GM19452 (cell line): ENCODE measurements around the gene TTL.
A peak's percentile ranks its signal among the peaks of the same experiment; 100 is the strongest.

ENCODE experiments used
- ATAC-seq: cut with Tn5 transposase; IDR thresholded peaks from one replicate; pipeline ENCODE4 v1.9.1; 2021; ENCODE audit not compliant: unreplicated experiment

The TTL gene

DNA sequence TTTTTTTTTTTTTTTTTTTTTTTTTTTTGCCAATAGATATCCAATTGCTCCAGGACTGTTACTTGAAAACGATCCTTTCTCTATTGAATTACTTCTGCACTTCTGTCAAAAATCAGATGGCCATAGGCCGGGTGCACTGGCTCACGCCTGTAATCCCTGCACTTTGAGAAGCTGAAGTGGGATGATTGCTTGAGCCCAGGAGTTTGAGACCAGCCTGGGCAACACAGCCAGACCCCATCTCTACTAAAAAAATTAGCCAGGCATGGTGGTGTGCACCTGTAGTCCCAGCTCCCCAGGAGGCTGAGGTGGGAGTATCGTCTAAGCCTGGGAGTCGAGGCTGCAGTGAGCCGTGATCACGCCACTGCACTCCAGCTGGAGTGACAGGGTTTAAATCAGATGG, 98.1 kb downstream of the TTL start:
- ATAC-seq, result no peak

DNA sequence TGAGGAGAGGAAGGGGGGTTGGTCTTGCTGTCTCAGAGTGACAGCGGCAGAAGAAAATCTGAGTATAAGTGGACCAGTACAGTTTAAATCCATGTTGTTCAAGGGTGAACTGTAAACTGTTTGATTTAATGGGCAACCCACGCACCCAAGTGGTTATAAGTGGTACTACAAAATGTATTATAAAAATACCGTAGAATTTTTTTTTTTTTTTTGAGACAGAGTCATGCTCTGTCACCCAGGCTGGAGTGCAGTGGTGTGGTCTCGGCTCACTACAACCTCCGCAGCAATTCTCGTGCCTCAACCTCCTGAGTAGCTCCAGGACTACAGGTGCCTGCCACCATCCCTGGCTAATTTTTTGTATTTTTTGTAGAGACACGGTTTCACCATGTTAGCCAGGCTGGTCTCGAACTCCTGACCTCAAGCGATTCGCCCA, 100.4 kb downstream of the TTL start:
- ATAC-seq, result no peak

DNA sequence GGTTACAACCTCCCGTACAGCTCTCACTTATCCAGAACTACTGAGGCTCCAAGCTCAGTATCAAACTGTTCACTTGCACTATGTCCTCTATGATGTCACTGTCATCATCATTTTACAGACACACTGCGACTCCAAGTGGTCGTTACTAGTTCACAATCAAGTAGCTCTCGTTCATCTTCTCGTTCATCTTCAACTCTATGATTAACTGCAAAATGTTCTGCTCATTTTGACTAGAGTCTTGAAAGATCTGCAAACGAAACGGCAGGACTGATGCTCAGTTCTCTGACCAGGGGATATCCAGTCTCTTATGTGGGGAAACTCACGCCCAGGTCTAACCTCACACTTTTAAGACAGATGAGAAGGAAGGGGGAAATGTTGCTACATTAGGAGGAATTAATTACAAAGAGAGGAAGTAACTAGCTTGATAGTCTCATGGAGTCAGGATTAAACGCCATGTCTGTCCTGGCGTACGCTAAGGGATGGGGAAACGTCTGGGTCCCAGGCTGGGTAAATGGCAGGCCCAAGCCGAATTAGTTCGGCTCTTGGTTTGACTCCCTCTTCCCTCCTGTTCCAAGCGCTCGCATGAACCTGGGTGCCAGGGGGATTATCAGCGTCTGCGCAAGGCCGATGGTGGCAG, 101.7 kb downstream of the TTL start:
- ATAC-seq, result no peak

DNA sequence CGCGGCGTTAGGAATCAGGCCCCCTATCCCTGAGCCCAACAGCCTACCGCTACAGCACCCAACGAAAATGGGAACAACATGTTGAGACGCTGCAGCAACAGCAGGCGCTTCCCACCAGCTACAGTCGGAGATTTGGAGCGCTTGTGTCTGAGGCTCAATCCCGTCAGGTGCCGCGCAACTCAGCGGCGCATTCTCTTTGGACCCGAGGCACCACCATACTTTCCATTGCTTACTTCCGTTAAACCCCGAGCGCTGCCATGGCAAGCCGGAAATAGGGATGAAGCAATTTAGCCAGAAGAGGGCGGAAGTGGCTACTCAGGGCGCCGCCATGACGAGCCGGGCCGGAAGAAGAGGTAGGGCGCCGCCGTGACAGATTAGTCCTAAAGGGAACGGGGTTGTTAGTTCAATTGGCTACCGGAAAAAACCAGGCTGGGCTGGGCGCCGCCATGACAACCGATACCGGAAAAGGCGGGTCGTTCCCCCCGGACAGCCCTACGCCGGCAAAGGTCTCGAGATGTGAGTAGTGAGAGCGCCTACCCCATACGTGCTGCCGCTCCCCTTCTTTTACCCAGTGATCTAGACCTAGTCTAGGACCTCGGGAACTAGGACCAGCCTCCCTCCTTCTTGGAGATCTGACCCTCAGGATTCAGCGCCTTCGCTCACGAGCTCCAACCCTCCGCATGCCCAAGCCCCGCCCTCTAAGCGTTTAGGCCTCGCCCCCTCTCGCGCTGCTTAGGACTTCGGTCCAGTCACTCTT, 102.4 kb downstream of the TTL start, which contains the start of gene CHCHD5:
Gene CHCHD5, plus strand, starts transcription at position 476 of the 757 bp plus-strand sequence. Its CDS starts 39 bp downstream, at position 515.
- ATAC-seq, result peak; percentile 78

DNA sequence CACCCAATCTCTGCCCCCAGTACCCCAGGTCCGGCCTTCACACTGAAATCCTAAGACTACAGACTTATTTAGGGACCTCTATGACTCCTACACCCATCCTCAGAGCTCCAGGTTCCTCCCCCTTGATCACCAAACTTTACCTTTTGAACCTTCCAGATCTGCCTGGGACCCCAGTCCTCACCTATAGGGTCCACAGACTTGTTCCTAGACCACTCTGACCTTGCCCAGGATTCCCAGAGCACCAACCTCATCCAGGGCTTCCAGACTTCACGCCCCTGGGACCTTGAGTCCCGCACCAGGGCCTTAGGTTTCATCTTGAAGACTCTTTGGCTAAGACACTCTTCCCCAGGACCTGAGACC, 102.9 kb downstream of the TTL start:
- no peak for ATAC-seq

DNA sequence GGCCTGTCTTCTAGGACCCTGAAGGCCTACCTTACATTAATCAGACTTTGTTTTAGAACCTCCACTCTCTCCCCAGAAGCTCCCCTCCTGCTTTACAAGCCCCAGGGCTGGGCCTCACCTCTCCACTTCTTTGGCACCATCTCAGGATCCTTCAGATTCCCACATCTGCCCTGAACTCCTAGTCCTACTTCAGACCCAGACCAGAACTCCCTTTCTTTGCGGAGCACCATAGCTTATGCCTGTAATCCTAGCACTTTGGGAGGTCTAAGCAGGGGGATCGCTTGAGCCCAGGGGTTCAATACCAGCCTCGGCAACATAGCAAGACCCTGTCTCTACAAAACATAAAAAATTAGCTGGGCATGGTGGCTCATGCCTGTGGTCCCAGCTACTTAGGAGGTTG, 103.4 kb downstream of the TTL start:
- no peak for ATAC-seq

DNA sequence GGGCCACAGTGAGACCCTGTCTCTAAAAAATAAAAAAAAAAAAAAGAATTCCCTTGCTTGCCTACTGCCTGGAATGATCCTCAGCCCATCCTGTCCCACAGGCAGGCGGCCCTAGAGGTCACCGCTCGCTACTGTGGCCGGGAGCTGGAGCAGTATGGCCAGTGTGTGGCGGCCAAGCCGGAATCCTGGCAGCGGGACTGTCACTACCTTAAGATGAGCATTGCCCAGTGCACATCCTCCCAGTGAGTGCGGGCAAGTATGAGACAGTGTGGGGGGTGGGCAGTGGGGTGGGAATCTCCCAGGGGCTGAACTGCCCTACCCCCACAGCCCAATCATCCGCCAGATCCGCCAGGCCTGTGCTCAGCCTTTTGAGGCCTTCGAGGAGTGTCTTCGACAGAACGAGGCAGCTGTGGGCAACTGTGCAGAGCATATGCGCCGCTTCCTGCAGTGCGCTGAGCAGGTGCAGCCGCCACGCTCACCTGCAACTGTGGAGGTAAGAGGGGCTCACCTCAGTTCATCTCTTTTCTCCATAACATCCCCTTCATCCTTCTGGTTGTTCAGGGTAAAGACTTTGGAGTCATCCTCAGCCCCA, 104.0 kb downstream of the TTL start:
- ATAC-seq, result no peak

DNA sequence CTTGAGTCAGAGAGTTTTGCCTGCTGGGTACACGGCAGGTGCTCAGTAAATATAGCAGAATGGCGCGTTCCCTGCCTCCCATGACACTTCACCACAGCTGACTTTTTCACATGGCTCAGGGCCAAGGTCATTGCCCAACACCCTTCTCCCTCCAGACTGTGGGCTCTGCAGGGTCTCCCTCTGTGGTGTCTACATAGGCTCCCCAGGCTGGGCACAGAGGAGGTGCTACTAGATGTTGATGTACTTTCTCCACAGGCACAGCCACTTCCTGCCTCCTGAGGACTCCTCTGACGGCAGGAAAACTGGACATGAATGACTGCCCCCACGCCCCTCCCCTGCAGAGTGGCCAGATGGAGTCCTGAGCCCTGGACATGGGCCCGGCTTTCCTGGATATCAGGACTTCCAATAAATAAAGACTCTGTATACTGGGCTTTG, 106.7 kb downstream of the TTL start:
- ATAC-seq, result no peak
